Neural cell (in vitro differentiated cells): Measurements from ENCODE around the gene C11orf16.
"Not testable (repeated sequence)": the region's sequence is repeated elsewhere in the genome, so short reads cannot be mapped to it uniquely, and the experiment has no call there.

Experiments used
- CTCF ChIP-seq: fragments of 450-650 bp; IDR thresholded peaks from 2 replicates; pipeline ENCODE4 v1.5.1; 2014; ENCODE audit warnings: antibody characterized with exemption, mild to moderate bottlenecking, moderate library complexity; ENCODE audit not compliant: poor library complexity, severe bottlenecking
- EZH2 ChIP-seq: fragments of 200-600, 300-800 bp; shearing (Covaris generic), sonication (generic); IDR thresholded peaks from 2 replicates; pipeline ENCODE4 v1.6.1; 2014; ENCODE audit warnings: antibody characterized with exemption, low read length, borderline replicate concordance, mild to moderate bottlenecking; ENCODE audit not compliant: insufficient read depth, poor library complexity, severe bottlenecking
- SMC3 ChIP-seq: fragments of 450-650 bp; conservative IDR thresholded peaks from 2 replicates; pipeline ENCODE4 v1.6.1; 2014; ENCODE audit warnings: antibody characterized with exemption, mild to moderate bottlenecking, moderate library complexity; ENCODE audit not compliant: poor library complexity

- TF ChIP-seq EZH2, CTCF, SMC3: not testable (repeated sequence)
Observed at GRCh38 chr11:8935789-8936188, 3.0 kb upstream of the C11orf16 start.
